Lower leg skin (tissue), 4 donors: ENCODE measurements around the gene ZNF837. TPM values are rescaled to one million over a fixed set of nuclear protein-coding genes. Genes with fewer than 3 reads are reported as not detected.

ENCODE experiments used
- DNase-seq, 2 donors: peaks; one replicate each; pipeline ENCODE4 v3.0.0-alpha.2; 2019; ENCODE audit warnings: low spot score in 2 of 2
- H3K4me3 ChIP-seq: fragments of 200-600 bp; sonication (generic); 2 replicates; pipeline ENCODE4 v1.5.1; 2017; ENCODE audit warnings: mild to moderate bottlenecking, low read depth; ENCODE audit not compliant: poor library complexity, severe bottlenecking
- CTCF ChIP-seq, 3 donors: fragments of 450-650 bp; IDR thresholded peaks; one replicate each; pipeline ENCODE4 v1.5.1; 2016; ENCODE audit warnings: antibody characterized with exemption in 3 of 3, mild to moderate bottlenecking in 3 of 3, moderate library complexity in 2 of 3
- POLR2A ChIP-seq, 2 donors: fragments of 450-650 bp; IDR thresholded peaks; one replicate each; pipeline ENCODE4 v1.6.1; 2016 to 2017; ENCODE audit warnings: antibody characterized with exemption in 2 of 2, mild to moderate bottlenecking in 1 of 2, moderate library complexity in 1 of 2
- WGBS, 2 donors: methylation state at CpG; one replicate each; pipeline ENCODE4 v1.1.5; 2018; 5-methylcytosine and 5-hydroxymethylcytosine counted together
- intact Hi-C: fragments of 100-400 bp; cut with DNase I; formaldehyde crosslinking; loops from one replicate; pipeline ENCODE4 v1.15.0; 2023; ENCODE audit warnings: low total_unique reads
- total RNA-seq, 4 donors: library from RNA; depleted of rRNA; stranded (reverse); fragments of >200 nt; gene quantifications; one replicate each; pipeline ENCODE4 v1.1.0, GENCODE V29; 2016

ZNF837 gene
- total RNA-seq: 10 to 100 TPM in 2 of 4 donors, 1 to 10 TPM in 2; 4.7 to 12.0 (median 8.5) TPM

GRCh38 chr19:58380662-58381459, at the start of gene ZNF837:
Gene ZNF837, minus strand, starts transcription at chr19:58381030. Its CDS starts 11,698 bp downstream, at chr19:58369332.
- intact Hi-C loops: no loop called here
- TF ChIP-seq POLR2A (IDR thresholded peaks at IDR 0.05): no peak
- no peak for TF ChIP-seq CTCF (IDR thresholded peaks at IDR 0.05)
- peak within 1 kb of the TSS; percentile 43 for H3K4me3 ChIP-seq
- peak; percentile 99 for DNase-seq
- 0% methylated on average over 17 to 51 of the region's 83 CpGs for whole genome bisulfite sequencing, 2 donors

- intact Hi-C loops: no loop called here
- H3K4me3 ChIP-seq: no peak overlapping the region
- no peak for TF ChIP-seq POLR2A (IDR thresholded peaks at IDR 0.05)
- no peak for TF ChIP-seq CTCF (IDR thresholded peaks at IDR 0.05)
- DNase-seq: no peak
Measured at GRCh38 chr19:58429745-58430144, 48.9 kb upstream of the ZNF837 start.

GRCh38 chr19:58428617-58429016, 47.8 kb upstream of the ZNF837 start:
- intact Hi-C loops: no loop called here
- TF ChIP-seq CTCF (IDR thresholded peaks at IDR 0.05): no peak
- TF ChIP-seq POLR2A (IDR thresholded peaks at IDR 0.05): no peak
- DNase-seq: no peak
- WGBS, 2 donors: 69 to 77% methylated on average over 1 of the region's 1 CpG
- H3K4me3 ChIP-seq: no peak overlapping the region

GRCh38 chr19:58417071-58417470, 36.2 kb upstream of the ZNF837 start:
- intact Hi-C loops: no loop called here
- whole genome bisulfite sequencing, 2 donors: 98 to 99% methylated on average over 7 of the region's 7 CpGs
- no peak for TF ChIP-seq POLR2A (IDR thresholded peaks at IDR 0.05)
- no peak for TF ChIP-seq CTCF (IDR thresholded peaks at IDR 0.05)
- no peak for DNase-seq
- no peak overlapping the region for H3K4me3 ChIP-seq

GRCh38 chr19:58416604-58417003, 35.8 kb upstream of the ZNF837 start:
- 97 to 99% methylated on average over 5 of the region's 5 CpGs for WGBS, 2 donors
- no peak overlapping the region for H3K4me3 ChIP-seq
- intact Hi-C loops: no loop called here
- TF ChIP-seq POLR2A (IDR thresholded peaks at IDR 0.05) (no peak), CTCF (IDR thresholded peaks at IDR 0.05) (no peak)
- DNase-seq: no peak
